Myometrial cell (primary cell): ENCODE data around the gene STAT5A. TPM values are rescaled to one million over a fixed set of nuclear protein-coding genes. Genes with fewer than 3 reads are reported as not detected.

ENCODE experiments used
- total RNA-seq: library from RNA; depleted of rRNA; stranded (reverse); fragments of >200 nt; gene quantifications from 2 replicates; pipeline ENCODE4 v1.2.3, GENCODE V29; 2015

STAT5A gene
- total RNA-seq: 8.3 and 14.1 TPM in 2 replicates

GRCh38 chr17:42287977-42288802, at the start of gene STAT5A:
Gene STAT5A, plus strand, starts transcription at chr17:42288498. Its CDS starts 914 bp downstream, at chr17:42289412.

DNA sequence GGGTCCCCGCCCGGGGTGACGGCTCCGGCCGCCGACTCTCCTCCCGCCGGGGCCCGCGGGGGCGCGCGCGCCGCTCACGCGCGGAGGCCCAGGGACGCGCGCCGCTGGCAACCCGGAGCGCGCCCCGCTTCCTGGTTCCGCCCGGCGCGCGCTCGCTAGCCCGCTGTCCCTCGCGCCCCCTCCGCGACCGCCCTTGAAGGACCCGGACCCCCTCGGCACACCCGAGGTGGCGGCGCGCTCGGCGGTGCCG, 12.0 kb upstream of the STAT5A start, which contains the start of gene STAT5B:
Gene STAT5B, minus strand, starts transcription at position 33 of the 250 bp plus-strand sequence. CDS start 44,264 bp downstream, outside the sequence.

Other genes with a start within 250 kb of the STAT5A start
- gene C17orf113, start 237.9 kb upstream of the STAT5A start, total RNA-seq: under 0.01 TPM in 2 replicates
- gene ZNF385C, start 190.0 kb upstream of the STAT5A start, total RNA-seq: not detected in 2 replicates
- gene DHX58, start 175.8 kb upstream of the STAT5A start, total RNA-seq: 9.8 and 9.9 TPM in 2 replicates
- 11.3 and 19.9 TPM in 2 replicates for gene KAT2A, start 167.1 kb upstream of the STAT5A start, total RNA-seq
- gene HSPB9, start 165.7 kb upstream of the STAT5A start, total RNA-seq: not detected in 2 replicates
- gene RAB5C, start 133.5 kb upstream of the STAT5A start, total RNA-seq: 109 and 135 TPM in 2 replicates
- gene KCNH4, start 107.4 kb upstream of the STAT5A start, total RNA-seq: not detected in 2 replicates
- gene HCRT, start 103.0 kb upstream of the STAT5A start, total RNA-seq: not detected in 2 replicates
- gene GHDC, start 94.0 kb upstream of the STAT5A start, total RNA-seq: 15.2 and 34.3 TPM in 2 replicates
- 19.7 and 23.1 TPM in 2 replicates for gene STAT5B, start 12.1 kb upstream of the STAT5A start, total RNA-seq
- gene STAT3, start 99.9 kb downstream of the STAT5A start, total RNA-seq: 62.3 and 75.7 TPM in 2 replicates
- gene CAVIN1, start 134.8 kb downstream of the STAT5A start, total RNA-seq: 810 and 847 TPM in 2 replicates
- gene ATP6V0A1, start 170.4 kb downstream of the STAT5A start, total RNA-seq: 21.3 and 25.7 TPM in 2 replicates
- gene NAGLU, start 247.7 kb downstream of the STAT5A start, total RNA-seq: 49.1 and 52.2 TPM in 2 replicates